MG63 (cell line): ENCODE data around the gene LAMB3. TPM values are rescaled to one million over a fixed set of nuclear protein-coding genes. Genes with fewer than 3 reads are reported as not detected.
"Not testable (repeated sequence)": the region's sequence is repeated elsewhere in the genome, so short reads cannot be mapped to it uniquely, and the experiment has no call there.

Source experiments
- DNase-seq: peaks from one replicate; pipeline ENCODE4 v3.0.0-alpha.2; 2020
- H3K27me3 ChIP-seq: fragments of 250-450 bp; sonication (Bioruptor Pico); 2 replicates; pipeline ENCODE4 v1.5.1; 2020; ENCODE audit warnings: mild to moderate bottlenecking, moderate library complexity
- H3K36me3 ChIP-seq: fragments of 250-450 bp; sonication (Bioruptor Pico); 2 replicates; pipeline ENCODE4 v1.5.1; 2020; ENCODE audit warnings: mild to moderate bottlenecking, moderate library complexity
- H3K4me3 ChIP-seq: fragments of 250-450 bp; sonication (Bioruptor Pico); 2 replicates; pipeline ENCODE4 v1.5.1; 2020; ENCODE audit warnings: mild to moderate bottlenecking, moderate library complexity
- H3K9me3 ChIP-seq: fragments of 250-450 bp; sonication (Bioruptor Pico); 2 replicates; pipeline ENCODE4 v1.5.1; 2020; ENCODE audit warnings: mild to moderate bottlenecking, moderate library complexity
- total RNA-seq: library from RNA; depleted of rRNA; stranded (reverse); fragments of >200 nt; shearing (Covaris generic); gene quantifications from 2 replicates; pipeline ENCODE4 v1.2.3, GENCODE V29; 2014; ENCODE audit warnings: low replicate concordance; rRNA removed

LAMB3 gene
- total RNA-seq, result 1.5 and 4.7 TPM in 2 replicates

DNA sequence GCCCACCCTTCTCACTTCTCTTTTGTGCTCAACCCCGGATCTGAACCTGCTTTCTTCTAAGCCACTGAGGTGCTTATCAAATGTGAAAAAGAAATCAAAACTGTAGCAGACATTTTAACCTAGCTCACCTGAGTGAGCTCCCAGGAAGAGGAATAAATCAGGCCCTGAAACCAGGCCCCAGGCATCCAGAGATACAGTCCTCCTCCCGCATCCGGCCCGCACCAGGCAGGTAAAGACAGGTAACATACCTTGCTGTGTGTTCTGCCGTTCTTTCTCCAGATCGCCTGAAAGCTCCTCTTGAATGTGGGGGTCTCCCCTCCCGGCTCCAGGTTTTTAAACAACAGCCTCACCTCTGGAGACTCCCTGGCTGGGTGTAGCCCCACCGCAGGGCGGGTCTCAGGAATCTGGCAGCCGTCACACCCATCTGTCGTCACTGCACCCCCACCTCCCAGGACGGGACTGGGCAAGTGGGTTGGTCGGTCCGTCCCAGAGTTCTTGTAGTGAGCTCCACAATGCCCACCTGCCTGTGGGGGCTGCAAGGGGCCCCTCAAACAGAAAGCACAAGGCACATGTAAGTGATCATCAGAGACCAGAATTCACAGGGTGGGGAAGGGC lies at the start of gene LAMB3:
Gene LAMB3, minus strand, starts transcription at position 305 of the 615 bp plus-strand sequence. CDS start 1,481 bp downstream, outside the sequence.
- H3K27me3 ChIP-seq, result no peaks in the 10 kb centered on the region
- H3K9me3 ChIP-seq, result no peaks in the 10 kb centered on the region
- no peak for DNase-seq

GRCh38 chr1:209700686-209701085 lies 48.5 kb upstream of the LAMB3 start:
- H3K27me3 ChIP-seq, H3K36me3 ChIP-seq, DNase-seq, H3K4me3 ChIP-seq, H3K9me3 ChIP-seq: not testable (repeated sequence)

More for the DNA sequence above, at the start of gene LAMB3:
- H3K4me3 ChIP-seq, result no peak within 1 kb of the TSS
- no peaks in the 10 kb centered on the region for H3K36me3 ChIP-seq

DNA sequence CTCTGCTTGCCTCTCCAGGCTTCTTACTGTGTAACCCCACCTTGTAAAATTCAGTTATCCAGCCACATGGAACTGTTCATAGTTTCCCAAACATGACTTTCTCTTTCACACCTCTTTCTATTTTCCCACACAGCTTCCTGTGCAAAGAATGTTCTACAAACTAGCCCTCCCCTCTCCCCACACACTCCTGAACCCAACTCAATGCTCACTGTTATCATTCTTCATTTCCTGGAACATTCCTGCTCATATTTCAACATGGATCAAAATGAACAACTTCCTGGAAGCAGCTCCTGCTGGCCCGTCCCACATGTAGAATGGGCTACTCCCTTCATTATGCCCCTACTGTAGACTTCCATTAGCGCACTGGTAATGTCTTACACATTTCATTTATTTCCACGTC lies 44.9 kb upstream of the LAMB3 start:
- no peaks in the 10 kb centered on the region for H3K36me3 ChIP-seq
- H3K4me3 ChIP-seq, result no peak overlapping the region
- no peak for DNase-seq
- H3K27me3 ChIP-seq, result peaks cover 16% of the 10 kb centered on the region
- no peaks in the 10 kb centered on the region for H3K9me3 ChIP-seq

GRCh38 chr1:209696673-209697072 lies 44.4 kb upstream of the LAMB3 start:
- Histone ChIP-seq H3K27me3 (peaks cover 16% of the 10 kb centered on the region), H3K36me3 (no peaks in the 10 kb centered on the region), H3K4me3 (no peak overlapping the region), H3K9me3 (no peaks in the 10 kb centered on the region)
- no peak for DNase-seq

- H3K27me3 ChIP-seq, result peaks cover 16% of the 10 kb centered on the region
- no peak overlapping the region for H3K4me3 ChIP-seq
- peak; percentile 64 for DNase-seq
- no peaks in the 10 kb centered on the region for H3K36me3 ChIP-seq
- no peaks in the 10 kb centered on the region for H3K9me3 ChIP-seq
Measured at GRCh38 chr1:209692745-209693504, 40.7 kb upstream of the LAMB3 start.

DNA sequence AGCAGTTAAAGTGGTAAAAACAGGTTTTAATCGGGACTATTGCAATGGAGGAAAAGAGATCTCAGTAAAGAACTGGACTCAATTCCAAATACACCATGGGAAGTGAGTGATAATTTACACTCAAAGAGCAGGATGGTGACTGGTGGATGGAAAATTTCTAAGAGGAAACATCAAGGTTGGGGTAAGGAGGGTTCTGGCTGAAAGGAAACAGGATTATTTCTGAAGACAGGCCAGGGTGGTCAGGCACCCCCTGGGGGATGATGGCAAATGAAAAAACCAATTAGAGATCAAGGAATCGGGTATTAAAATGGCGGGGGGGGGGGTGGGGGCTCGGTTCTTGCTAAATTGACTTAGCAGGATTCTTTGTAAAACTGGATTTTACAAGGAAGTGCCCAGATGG lies 40.1 kb upstream of the LAMB3 start:
- H3K4me3 ChIP-seq, result no peak overlapping the region
- H3K9me3 ChIP-seq, result no peaks in the 10 kb centered on the region
- DNase-seq, result no peak
- H3K36me3 ChIP-seq, result no peaks in the 10 kb centered on the region
- peaks cover 19% of the 10 kb centered on the region for H3K27me3 ChIP-seq

DNA sequence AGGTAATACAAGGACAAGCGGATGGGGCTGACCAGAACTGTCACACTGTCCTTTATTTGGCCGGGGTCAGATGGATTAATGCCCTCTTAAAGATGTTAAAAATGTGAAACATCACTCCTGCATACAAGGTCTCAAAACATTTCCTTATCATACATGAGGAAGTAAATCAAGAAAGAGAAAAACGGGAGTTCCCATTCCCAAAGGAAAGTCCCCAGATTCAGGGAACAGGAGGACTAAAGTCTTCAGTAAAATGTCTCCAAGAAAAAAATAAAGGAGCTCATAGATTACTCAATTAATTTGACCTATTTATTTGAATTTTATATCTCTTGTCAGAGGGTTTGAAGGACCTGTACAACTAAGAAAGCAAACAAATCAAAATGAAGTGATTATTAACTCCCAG lies 39.0 kb upstream of the LAMB3 start:
- Histone ChIP-seq H3K9me3 (no peaks in the 10 kb centered on the region), H3K4me3 (no peak overlapping the region), H3K27me3 (peaks cover 19% of the 10 kb centered on the region), H3K36me3 (no peaks in the 10 kb centered on the region)
- DNase-seq, result no peak

- Histone ChIP-seq H3K9me3 (no peaks in the 10 kb centered on the region), H3K27me3 (peaks cover 16% of the 10 kb centered on the region), H3K4me3 (no peak overlapping the region), H3K36me3 (no peaks in the 10 kb centered on the region)
- DNase-seq, result no peak
Measured at GRCh38 chr1:209689477-209689876, 37.3 kb upstream of the LAMB3 start.

GRCh38 chr1:209688746-209689234 lies 36.6 kb upstream of the LAMB3 start:
- no peak overlapping the region for H3K4me3 ChIP-seq
- H3K27me3 ChIP-seq, result peaks cover 15% of the 10 kb centered on the region
- no peaks in the 10 kb centered on the region for H3K9me3 ChIP-seq
- no peaks in the 10 kb centered on the region for H3K36me3 ChIP-seq
- DNase-seq, result no peak

DNA sequence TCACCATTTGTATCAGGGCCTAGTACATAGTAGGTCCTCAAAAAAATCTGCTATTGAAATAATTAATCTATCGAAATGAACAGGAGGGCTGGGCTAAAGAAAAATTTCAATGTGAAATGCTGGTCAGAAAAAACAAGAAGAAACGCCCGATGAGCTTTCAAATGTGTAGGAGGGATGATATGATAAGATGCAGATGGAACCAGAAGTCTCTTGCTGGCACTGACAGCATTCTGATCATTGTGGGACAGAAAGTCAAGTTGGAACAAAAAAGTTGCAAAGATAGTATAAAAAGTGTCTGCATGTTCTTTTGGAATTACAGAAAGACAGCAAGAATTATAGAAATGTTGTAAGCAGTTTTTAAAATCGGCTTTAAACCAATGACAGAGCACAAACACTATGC lies 34.1 kb upstream of the LAMB3 start:
- Histone ChIP-seq H3K4me3 (no peak overlapping the region), H3K27me3 (peaks cover 21% of the 10 kb centered on the region), H3K36me3 (no peaks in the 10 kb centered on the region), H3K9me3 (no peaks in the 10 kb centered on the region)
- DNase-seq, result no peak

- H3K27me3 ChIP-seq, result peaks cover 25% of the 10 kb centered on the region
- no peak for DNase-seq
- no peaks in the 10 kb centered on the region for H3K36me3 ChIP-seq
- no peaks in the 10 kb centered on the region for H3K9me3 ChIP-seq
- no peak overlapping the region for H3K4me3 ChIP-seq
Measured at GRCh38 chr1:209685821-209686220, 33.6 kb upstream of the LAMB3 start.

DNA sequence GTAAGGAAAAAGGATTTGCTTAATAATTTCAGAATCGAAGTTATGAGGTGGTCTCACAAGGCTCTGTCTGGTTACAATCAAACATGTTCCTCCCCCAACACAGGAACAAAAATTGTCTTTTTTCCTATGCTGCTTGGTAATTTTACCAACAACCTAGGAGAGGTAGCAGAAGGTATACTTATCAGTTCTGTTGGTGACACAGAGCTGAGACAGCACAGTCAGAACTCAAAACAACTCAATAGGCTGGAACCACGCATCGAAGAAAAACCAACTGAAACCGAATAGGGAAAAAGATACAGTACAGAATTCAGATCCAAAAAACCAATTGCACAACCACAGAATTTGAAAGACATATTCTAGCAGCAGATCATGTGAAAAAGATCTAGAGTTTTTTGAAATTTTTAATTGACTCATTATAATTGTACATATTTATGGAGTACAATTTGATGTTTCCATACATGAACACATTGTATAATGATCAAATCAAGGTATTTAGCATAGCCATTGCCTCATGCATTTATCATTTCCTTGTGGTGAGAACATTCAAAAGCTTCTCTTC lies 26.8 kb upstream of the LAMB3 start:
- peaks cover 9% of the 10 kb centered on the region; the same call in 1 of the 2 replicates for H3K9me3 ChIP-seq
- H3K36me3 ChIP-seq, result no peaks in the 10 kb centered on the region
- H3K27me3 ChIP-seq, result peaks cover 49% of the 10 kb centered on the region
- no peak for DNase-seq
- no peak overlapping the region for H3K4me3 ChIP-seq

- Histone ChIP-seq H3K36me3 (no peaks in the 10 kb centered on the region), H3K9me3 (peaks cover 11% of the 10 kb centered on the region; the same call in 1 of the 2 replicates), H3K27me3 (peaks cover 33% of the 10 kb centered on the region), H3K4me3 (peak overlapping the region; percentile 20; the same call in 1 of the 2 replicates)
- DNase-seq, result no peak
Measured at GRCh38 chr1:209675565-209676154, 23.4 kb upstream of the LAMB3 start.

DNA sequence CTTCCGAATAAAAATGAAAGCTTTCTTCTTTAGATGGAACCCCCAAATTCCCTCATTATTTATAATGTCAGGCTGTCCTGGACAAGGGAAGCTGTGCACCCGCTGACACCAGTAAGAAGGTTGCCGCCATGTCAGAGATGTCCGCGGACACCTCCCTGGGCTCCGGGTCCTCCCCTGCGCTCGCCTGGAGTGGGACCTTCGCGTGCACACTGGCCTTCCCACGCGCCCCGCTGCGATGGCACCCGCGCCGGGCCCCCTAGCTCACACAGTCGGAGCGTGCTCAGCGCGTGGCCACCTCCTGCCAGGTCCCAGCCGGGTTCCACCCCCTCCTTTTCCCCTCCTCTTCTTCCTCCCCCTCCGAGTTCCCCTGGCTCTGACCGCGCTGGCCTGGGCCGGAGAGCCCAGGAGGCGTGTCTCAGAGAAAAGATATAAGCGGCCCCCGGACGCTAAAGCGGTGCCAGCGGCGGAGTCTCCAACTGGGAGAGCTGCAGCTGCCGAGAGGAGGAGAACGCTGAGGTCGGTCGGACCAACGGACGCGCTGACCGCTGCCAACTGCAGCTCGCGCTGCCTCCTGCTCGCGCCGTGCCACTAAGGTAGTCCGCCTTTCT lies 22.8 kb upstream of the LAMB3 start, which contains the start of gene G0S2:
Gene G0S2, plus strand, starts transcription at position 456 of the 608 bp plus-strand sequence. CDS start 273 bp downstream, outside the sequence.
- peak; percentile 75 for DNase-seq
- Histone ChIP-seq H3K36me3 (no peaks in the 10 kb centered on the region), H3K27me3 (peaks cover 28% of the 10 kb centered on the region), H3K4me3 (peak within 1 kb of the TSS; percentile 20; the same call in 1 of the 2 replicates), H3K9me3 (peaks cover 8% of the 10 kb centered on the region; the same call in 1 of the 2 replicates)

DNA sequence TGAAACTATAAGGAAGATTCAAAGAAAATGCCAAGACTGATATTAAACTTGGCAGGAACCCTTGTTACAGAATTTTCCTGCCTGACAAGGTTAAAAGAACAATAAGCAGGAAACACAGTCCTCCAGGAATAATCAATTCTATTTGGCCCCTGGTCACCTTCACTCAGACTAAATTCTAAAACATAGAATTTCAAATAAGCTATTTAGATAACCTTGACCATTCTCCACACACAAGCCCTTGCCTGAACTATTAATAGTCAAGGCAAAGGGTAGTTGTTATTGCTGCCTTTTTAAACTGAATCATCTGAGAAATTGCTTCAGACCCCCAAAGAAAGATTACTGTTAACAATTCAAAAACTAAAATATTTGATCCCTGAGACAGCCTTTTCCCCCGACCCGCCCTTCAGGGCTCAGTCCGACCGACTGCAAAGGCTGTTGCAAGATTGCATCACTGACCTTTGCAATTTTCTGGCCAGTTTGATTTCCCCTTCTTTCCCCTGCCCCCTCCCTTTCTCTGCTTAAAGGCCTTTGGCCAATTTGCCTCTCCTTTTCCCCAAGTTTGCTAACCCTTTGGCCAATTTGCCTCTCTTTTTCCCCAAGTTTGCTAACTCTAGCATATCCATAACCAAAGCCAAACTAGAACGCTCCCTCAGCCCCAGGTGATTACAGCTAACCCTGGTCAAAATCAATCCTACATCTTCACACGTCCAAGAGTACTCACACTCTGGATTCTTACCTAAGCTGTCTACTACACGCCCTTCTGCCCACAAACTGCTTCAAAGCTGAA lies 21.6 kb upstream of the LAMB3 start:
- Histone ChIP-seq H3K36me3 (no peaks in the 10 kb centered on the region), H3K4me3 (no peak overlapping the region), H3K27me3 (peaks cover 24% of the 10 kb centered on the region), H3K9me3 (peaks cover 8% of the 10 kb centered on the region; the same call in 1 of the 2 replicates)
- no peak for DNase-seq
